SU-DHL-6 (cell line): ENCODE results near the gene NUDT14.

Source experiments
- H2AFZ ChIP-seq: fragments of 200-600 bp; sonication (generic); 2 replicates; pipeline ENCODE4 v1.6.1; 2014; ENCODE audit warnings: low read depth, mild to moderate bottlenecking, moderate library complexity, mixed read lengths, antibody characterized with exemption, low read length; ENCODE audit not compliant: severe bottlenecking
- H3F3A ChIP-seq: fragments of 200-600 bp; shearing (Covaris generic); 2 replicates; pipeline ENCODE4 v1.6.0; 2016; ENCODE audit warnings: antibody characterized with exemption, mild to moderate bottlenecking; ENCODE audit not compliant: insufficient read depth
- H3K27ac ChIP-seq: fragments of 200-600 bp; sonication (generic); 2 replicates; pipeline ENCODE4 v1.5.1; 2016; ENCODE audit warnings: low read depth, mild to moderate bottlenecking, low read length, moderate library complexity, mixed read lengths
- H3K27me3 ChIP-seq: fragments of 200-600 bp; sonication (generic), shearing (Covaris generic); 2 replicates; pipeline ENCODE4 v1.6.0; 2014; ENCODE audit warnings: mild to moderate bottlenecking, low read length
- H3K36me3 ChIP-seq: fragments of 200-600 bp; sonication (generic); 2 replicates; pipeline ENCODE4 v1.6.1; 2014; ENCODE audit warnings: mild to moderate bottlenecking, low read length, mixed read lengths
- H3K4me2 ChIP-seq: fragments of 300-600, 200-600 bp; shearing (Covaris generic), sonication (generic); 2 replicates; pipeline ENCODE4 v1.6.0; 2014; ENCODE audit warnings: low read length, low read depth, mild to moderate bottlenecking; ENCODE audit not compliant: poor library complexity, severe bottlenecking
- H3K4me3 ChIP-seq: fragments of 200-600 bp; sonication (generic); 2 replicates; pipeline ENCODE4 v1.5.1; 2014; ENCODE audit warnings: antibody characterized with exemption, low read length, mild to moderate bottlenecking, mixed read lengths; ENCODE audit not compliant: insufficient read depth, poor library complexity, severe bottlenecking
- H3K79me2 ChIP-seq: fragments of 200-600 bp; sonication (generic); 2 replicates; pipeline ENCODE4 v1.6.1; 2014; ENCODE audit warnings: mild to moderate bottlenecking, low read length, moderate library complexity; ENCODE audit not compliant: insufficient read depth
- H3K9ac ChIP-seq: fragments of 200-600 bp; sonication (generic); 2 replicates; pipeline ENCODE4 v1.7.0; 2014; ENCODE audit warnings: mild to moderate bottlenecking, low read length
- H3K9me2 ChIP-seq: fragments of 200-600 bp; sonication (generic); replicated peaks from 2 replicates; pipeline ENCODE4 v1.6.1; 2014; ENCODE audit warnings: low read length; ENCODE audit not compliant: insufficient read depth
- H3K9me3 ChIP-seq: fragments of 200-600 bp; sonication (generic); 2 replicates; pipeline ENCODE4 v1.6.1; 2014; ENCODE audit warnings: low read length, mixed read lengths; ENCODE audit not compliant: insufficient read depth
- H4K20me1 ChIP-seq: fragments of 200-600 bp; sonication (generic); 2 replicates; pipeline ENCODE4 v1.6.1; 2014; ENCODE audit warnings: low read depth, mild to moderate bottlenecking, antibody characterized with exemption, low read length, moderate library complexity, mixed read lengths
- EZH2phosphoT487 ChIP-seq: fragments of 200-600 bp; sonication (generic), shearing (Covaris generic); conservative IDR thresholded peaks from 2 replicates; pipeline ENCODE4 v1.6.1; 2018; ENCODE audit warnings: mild to moderate bottlenecking, antibody characterized with exemption, low read length, moderate library complexity, mixed read lengths
- TF ChIP-seq, protein P1 (sequence below): fragments of 200-600 bp; sonication (generic); IDR thresholded peaks from one replicate; pipeline ENCODE4 v1.5.1; 2017; ENCODE audit warnings: antibody characterized with exemption, mild to moderate bottlenecking, low read length, moderate library complexity; ENCODE audit not compliant: insufficient read depth, poor library complexity, severe bottlenecking

The NUDT14 gene

DNA sequence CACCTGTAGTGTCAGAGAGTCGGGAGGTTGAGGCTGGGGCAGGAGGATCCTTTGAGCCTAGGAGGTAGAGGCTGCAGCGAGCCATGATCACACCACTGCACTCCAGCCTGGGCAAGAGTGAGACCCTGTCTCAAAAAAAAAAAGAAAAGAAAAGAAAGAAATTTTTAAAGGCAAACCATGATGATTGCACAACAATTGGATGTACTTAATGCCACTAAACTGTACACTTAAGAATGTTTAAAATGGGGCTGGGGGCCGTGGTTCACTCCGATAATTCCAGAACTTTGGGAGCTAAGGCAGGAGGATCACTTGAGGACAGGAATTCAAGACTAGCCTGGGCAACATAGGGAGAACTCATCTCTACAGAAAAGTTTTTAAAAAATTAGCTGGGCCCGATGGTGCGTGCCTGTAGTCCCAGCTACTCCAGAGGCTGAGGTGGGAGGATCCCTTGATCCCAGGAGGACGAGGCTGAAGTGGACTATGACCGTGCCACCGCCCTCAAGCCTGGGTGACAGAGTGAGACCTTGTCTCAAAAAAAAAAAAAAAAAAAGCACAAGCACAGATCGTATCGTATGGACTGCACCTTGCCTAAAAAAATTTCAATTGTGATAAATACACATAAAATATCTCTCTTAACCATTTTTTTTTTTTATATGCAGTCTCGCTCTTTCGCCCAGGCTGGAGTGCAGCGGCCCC, 45.3 kb downstream of the NUDT14 start:
- Histone ChIP-seq H3K36me3 (no peaks in the 10 kb centered on the region), H3K4me2 (no peak overlapping the region), H2AFZ (no peak overlapping the region), H3K4me3 (no peak overlapping the region), H3K27me3 (no peaks in the 10 kb centered on the region), H3K9me2 (no peaks in the 10 kb centered on the region), H4K20me1 (no peaks in the 10 kb centered on the region), H3K27ac (no peak overlapping the region), H3K79me2 (no peaks in the 10 kb centered on the region), H3K9ac (no peak overlapping the region), H3K9me3 (peaks cover 18% of the 10 kb centered on the region; the same call in 1 of the 2 replicates), H3F3A (no peaks in the 10 kb centered on the region)
- TF ChIP-seq EZH2phosphoT487, result no peak
- TF ChIP-seq, protein P1, sequence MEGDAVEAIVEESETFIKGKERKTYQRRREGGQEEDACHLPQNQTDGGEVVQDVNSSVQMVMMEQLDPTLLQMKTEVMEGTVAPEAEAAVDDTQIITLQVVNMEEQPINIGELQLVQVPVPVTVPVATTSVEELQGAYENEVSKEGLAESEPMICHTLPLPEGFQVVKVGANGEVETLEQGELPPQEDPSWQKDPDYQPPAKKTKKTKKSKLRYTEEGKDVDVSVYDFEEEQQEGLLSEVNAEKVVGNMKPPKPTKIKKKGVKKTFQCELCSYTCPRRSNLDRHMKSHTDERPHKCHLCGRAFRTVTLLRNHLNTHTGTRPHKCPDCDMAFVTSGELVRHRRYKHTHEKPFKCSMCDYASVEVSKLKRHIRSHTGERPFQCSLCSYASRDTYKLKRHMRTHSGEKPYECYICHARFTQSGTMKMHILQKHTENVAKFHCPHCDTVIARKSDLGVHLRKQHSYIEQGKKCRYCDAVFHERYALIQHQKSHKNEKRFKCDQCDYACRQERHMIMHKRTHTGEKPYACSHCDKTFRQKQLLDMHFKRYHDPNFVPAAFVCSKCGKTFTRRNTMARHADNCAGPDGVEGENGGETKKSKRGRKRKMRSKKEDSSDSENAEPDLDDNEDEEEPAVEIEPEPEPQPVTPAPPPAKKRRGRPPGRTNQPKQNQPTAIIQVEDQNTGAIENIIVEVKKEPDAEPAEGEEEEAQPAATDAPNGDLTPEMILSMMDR, result no peak

DNA sequence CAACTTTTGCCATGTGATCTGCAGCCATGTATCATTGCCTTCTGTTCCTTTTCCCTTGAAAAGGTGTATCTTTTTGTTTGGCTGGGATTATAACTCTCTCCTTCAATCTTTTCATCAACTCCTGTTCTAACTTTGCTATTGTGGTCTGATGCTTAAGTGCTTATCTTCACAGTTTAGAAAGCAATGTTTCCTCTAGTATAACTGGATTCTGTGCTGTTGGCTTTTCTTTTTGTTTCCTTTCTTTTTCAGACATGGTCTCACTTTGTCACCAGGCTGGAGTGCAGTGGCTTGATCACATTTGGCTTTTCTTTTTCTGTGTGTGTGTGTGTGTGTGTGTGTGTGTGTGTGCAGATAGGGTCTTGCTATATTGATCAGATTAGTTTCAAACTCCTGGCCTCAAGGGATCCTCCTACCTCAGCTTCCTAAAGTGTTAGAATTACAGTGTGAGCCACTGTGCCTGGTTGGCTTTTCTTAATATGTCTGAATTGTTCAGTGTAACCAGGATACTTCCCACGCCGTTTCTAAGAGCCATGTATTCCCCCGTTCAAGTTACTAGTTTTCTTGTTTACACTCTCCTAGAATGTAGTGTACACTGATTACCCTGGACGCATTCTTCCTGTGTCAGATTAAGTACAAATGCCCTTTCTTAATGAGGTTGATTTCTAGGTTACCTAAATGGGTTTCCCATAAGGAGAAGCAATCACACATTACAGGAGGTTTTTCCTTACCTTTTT, 48.0 kb downstream of the NUDT14 start:
- Histone ChIP-seq H3K4me2 (no peak overlapping the region), H3K36me3 (no peaks in the 10 kb centered on the region), H3K4me3 (no peak overlapping the region), H3K9ac (no peak overlapping the region), H4K20me1 (no peaks in the 10 kb centered on the region), H3K27ac (no peak overlapping the region), H3K27me3 (no peaks in the 10 kb centered on the region), H3K9me2 (no peaks in the 10 kb centered on the region), H2AFZ (no peak overlapping the region), H3K79me2 (no peaks in the 10 kb centered on the region), H3K9me3 (peaks cover 10% of the 10 kb centered on the region; the same call in 1 of the 2 replicates), H3F3A (no peaks in the 10 kb centered on the region)
- TF ChIP-seq, protein P1, result no peak
- TF ChIP-seq EZH2phosphoT487, result no peak

DNA sequence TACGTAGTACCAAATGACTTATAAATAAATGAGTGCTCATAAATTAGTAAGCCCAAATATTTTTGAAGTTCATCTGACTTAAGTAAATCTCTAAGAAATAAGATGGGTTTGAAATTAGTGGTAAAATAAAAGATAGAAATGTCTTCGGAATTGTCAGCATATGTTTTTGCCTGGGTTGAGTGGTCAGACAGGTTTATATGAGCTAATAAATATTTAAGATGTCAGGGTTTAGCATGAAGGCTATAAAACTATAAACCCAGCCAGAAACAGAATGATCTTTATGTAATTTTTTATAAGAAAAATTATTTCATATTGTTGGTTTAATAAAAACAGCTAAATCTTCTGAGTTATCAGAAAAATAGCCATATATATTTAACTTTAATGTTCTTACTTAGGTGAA, 49.9 kb downstream of the NUDT14 start:
- H4K20me1 ChIP-seq, result no peaks in the 10 kb centered on the region
- H3K27me3 ChIP-seq, result no peaks in the 10 kb centered on the region
- peaks cover 10% of the 10 kb centered on the region; the same call in 1 of the 2 replicates for H3K9me3 ChIP-seq
- H3K9ac ChIP-seq, result no peak overlapping the region
- no peak overlapping the region for H3K4me2 ChIP-seq
- H3K27ac ChIP-seq, result no peak overlapping the region
- no peaks in the 10 kb centered on the region for H3K9me2 ChIP-seq
- H2AFZ ChIP-seq, result no peak overlapping the region
- H3K36me3 ChIP-seq, result no peaks in the 10 kb centered on the region
- H3K79me2 ChIP-seq, result no peaks in the 10 kb centered on the region
- H3K4me3 ChIP-seq, result no peak overlapping the region
- no peaks in the 10 kb centered on the region for H3F3A ChIP-seq
- TF ChIP-seq, protein P1, result no peak
